ENCODE measurements around the gene NEK11. TPM values are rescaled to one million over a fixed set of nuclear protein-coding genes. Genes with fewer than 3 reads are reported as not detected.
A peak's percentile ranks its signal among the peaks of the same experiment; 100 is the strongest.
"Not testable (repeated sequence)": the region's sequence is repeated elsewhere in the genome, so short reads cannot be mapped to it uniquely, and the experiment has no call there.

The NEK11 gene
- total RNA-seq, 1 donor from 2014 or later: 28.6 TPM

GRCh38 chr3:131042271-131042985 lies 15.8 kb downstream of the NEK11 start:
- not testable (repeated sequence) for DNase-seq (ENCODE audit: low read depth)

DNA sequence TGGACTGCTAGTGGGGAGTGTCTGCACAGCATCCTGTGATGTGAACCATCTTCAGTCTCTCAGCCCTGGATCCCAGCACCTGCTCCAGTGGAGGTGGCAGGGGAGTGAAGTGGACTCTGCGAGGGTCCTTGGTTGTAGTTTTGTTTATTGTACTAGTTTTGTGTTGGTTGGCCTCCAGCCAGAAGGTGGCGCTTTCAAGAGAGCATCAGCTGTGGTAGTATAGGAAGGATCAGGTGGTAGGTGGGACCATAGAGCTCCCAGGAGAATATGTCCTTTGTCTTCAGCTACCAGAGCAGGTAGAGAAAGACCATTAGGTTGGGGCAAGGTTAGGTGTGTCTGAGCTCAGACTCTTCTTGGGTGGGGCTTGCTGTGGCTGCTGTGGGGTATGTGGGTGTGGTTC lies 20.9 kb downstream of the NEK11 start:
- DNase-seq (ENCODE audit: low read depth): no peak

- no peak for DNase-seq (ENCODE audit: low read depth)
Observed at GRCh38 chr3:131048030-131048429, 21.4 kb downstream of the NEK11 start.

- DNase-seq (ENCODE audit: low read depth): no peak
Observed at GRCh38 chr3:131050001-131050400, 23.3 kb downstream of the NEK11 start.

DNA sequence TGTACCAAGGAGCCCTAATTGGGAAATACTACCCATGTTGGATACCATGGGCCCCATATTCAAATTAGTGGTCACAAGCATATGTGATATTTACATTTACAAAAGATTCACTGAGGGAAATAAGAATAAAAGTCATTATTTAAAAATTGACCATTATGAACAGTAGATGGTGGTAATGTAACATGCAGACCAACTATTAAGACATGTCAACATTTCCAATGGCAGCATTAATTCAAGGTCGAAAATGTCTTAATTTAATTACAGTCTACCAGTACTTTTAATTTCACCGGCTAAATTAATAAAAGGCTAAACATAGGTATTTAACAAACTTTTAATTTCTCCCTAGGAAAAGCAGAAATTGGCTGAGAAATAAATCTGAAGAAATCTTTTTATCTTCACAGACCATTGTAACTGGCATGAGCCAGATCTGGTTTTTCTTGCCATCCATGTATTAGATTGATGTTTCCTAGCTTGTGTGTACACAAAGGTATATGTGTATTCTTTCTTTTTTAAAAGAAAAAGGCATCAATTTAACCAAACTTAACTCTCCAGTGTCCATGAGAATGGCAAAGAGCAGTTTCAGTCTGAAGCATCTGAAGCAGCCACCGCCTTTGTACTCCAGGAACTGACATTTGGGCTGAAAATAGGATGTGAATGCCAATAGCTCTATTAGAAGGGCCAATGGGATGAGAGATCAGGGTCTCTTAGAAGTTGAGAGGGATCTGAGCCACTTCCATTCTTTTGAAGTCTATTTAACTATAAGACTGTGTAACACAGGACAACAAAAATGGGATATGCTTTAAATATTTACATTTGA lies 26.6 kb downstream of the NEK11 start:
- DNase-seq (ENCODE audit: low read depth): peak; percentile 22

DNA sequence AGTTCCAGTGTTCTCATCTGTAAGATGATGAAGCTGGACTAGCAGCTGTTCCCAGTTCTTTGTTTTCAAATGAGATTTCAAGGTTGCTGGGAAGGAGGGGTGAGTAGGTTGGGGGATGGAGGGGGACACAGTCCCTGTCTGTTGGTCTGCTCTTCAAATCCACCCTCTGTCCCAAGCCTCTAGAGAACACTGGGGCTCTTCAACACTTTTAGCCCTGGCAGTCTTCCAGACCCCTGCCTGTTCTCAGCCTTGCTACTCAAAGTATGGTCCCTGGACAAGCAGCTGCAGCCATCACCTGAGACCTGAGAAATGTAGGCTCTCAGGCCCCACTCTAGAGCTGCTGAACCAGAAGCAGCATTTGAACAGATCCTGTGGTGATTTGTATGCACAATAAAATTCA lies 41.3 kb downstream of the NEK11 start:
- DNase-seq (ENCODE audit: low read depth): no peak

DNA sequence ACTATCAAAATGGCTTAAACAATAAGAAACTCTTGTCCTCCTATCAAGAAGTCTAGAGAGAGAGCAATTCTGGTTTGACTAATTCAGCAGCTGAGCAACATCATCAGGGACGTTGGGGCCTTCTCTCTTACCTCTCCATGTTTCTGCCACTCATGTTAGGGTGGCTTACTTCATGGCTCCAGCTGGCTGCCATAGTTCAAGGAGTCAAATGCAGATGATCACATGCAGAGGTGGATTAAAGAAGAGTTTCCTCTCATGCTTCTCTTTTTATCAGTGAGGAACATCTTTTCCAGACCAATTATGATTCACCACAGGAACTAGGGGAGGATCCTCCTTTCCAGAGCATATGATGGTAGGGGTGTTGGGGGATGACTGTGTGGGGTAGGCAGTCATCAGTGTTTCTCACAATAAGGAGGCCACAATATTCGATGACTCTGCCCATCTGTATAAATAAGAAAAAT lies 45.5 kb downstream of the NEK11 start:
- peak; percentile 7 for DNase-seq (ENCODE audit: low read depth)

GRCh38 chr3:131072845-131073244 lies 46.2 kb downstream of the NEK11 start:
- no peak for DNase-seq (ENCODE audit: low read depth)

DNA sequence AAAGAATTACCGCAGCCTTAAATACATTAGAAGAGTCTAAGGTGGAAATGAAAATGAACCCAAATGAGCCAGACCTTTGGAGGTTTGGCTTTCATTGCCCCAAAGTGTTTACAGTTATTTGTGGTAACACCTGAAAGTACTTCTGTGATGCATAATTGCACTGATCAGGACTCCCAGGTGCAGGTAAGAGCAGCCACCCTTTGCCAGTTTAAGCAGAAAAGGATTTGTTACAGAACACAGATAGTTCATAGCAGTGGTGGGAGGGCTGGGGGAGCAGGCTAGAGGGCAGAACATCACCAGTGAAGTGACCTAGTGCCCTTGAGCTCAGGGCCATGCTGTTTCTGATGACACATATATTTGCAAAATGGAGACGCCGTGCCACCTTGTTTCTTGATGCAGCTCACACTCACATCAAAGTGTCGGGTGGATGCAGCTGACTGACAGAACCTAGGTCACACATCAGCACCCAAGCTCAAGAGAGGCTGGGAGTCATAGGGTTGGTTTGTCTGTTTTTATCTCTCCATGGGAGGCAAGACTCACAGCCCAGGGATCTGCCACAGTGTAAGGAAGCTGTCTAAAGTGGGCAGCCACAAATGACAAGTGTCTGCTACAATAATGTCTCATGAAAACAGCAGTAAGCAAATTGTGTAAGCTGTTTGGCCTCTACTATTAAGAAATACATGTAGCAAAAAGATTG lies 49.1 kb downstream of the NEK11 start:
- no peak for DNase-seq (ENCODE audit: low read depth)

GRCh38 chr3:131077904-131078303 lies 51.2 kb downstream of the NEK11 start:
- no peak for DNase-seq (ENCODE audit: low read depth)

- DNase-seq (ENCODE audit: low read depth): no peak
Observed at GRCh38 chr3:131079086-131079485, 52.4 kb downstream of the NEK11 start.

DNA sequence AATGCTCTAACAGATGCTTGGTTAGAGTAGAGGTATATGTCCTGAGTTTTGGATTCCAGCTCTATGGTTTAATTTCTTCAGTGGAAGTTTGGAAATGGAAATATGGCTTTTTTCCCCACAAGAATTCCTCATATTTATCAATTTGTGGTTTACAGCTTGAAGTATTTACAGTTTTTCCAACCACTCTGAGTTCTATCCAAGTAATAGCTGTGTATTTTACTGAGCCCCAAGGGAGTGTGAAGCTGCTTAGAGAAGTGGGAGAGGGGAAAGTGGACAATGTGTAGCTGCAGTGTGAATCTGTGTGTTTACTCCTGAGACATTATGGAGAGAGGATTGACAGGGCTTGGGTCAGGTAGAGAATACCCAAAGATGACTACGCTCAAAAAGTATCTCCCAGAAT lies 54.5 kb downstream of the NEK11 start:
- DNase-seq (ENCODE audit: low read depth): no peak

DNA sequence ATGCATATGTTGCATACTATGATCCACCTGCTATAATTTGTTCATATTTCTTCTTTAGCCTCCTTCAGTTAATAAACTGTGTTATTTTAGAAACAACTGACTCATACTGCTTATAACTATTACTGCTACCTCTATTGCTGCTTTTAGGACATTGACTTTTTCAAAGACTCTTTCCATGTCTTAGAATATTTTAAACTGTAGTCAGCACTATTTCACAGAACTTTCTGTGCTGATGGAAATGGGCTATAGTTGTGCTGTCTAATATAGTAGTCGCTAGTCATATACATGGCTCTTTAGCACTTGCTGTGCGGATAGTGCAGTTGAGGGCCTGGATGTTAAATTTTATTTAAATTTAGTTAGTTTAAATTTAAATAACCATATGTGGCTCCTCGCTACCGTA lies 55.6 kb downstream of the NEK11 start:
- DNase-seq (ENCODE audit: low read depth): no peak

DNA sequence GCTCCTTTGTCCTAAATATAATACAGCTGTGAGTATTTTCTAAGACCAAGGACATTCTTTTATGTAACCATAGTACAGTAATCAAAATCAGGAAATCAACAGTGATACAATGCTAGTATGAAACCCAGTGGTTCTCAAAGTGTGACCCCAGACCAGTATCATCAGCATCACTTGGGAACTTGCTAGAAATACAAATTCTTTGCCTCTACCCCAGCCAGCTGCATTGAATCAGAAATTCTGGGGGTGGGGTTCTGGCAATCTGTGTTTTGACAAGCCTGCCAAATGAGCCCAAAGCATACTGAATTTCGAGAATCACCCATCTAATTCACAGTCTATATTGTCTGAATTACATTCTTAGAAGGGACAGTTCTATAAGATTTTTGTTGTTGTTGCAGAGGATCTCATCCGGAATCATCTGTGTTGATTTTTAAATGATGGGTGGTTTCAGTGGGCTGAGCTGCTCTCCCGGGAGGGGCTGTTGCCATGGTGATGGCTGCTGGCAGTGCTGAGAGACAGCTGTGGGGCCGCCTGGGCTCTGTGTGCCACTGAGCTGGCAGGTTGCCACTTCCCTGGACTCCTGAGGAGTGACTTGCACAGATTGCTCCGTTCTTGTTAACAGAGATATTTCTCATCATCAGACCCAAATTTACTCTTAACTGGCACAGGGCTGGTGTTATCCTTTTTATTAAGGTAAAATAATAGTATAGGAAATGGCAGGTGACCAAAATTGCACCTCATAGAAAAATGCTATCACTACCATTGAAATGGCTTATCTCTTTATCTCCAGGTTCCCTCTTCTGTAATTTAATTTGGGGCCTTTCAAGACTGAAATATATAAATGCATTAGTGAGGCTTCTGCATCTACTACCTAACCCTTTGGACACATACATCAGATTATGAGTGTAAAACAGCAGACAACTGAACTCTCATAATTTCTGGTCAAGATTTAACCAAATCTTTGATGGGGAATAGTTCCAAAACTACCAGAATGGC lies 56.5 kb downstream of the NEK11 start:
- DNase-seq (ENCODE audit: low read depth): no peak

GRCh38 chr3:131091768-131092167 lies 65.1 kb downstream of the NEK11 start:
- peak; percentile 10 for DNase-seq (ENCODE audit: low read depth)

DNA sequence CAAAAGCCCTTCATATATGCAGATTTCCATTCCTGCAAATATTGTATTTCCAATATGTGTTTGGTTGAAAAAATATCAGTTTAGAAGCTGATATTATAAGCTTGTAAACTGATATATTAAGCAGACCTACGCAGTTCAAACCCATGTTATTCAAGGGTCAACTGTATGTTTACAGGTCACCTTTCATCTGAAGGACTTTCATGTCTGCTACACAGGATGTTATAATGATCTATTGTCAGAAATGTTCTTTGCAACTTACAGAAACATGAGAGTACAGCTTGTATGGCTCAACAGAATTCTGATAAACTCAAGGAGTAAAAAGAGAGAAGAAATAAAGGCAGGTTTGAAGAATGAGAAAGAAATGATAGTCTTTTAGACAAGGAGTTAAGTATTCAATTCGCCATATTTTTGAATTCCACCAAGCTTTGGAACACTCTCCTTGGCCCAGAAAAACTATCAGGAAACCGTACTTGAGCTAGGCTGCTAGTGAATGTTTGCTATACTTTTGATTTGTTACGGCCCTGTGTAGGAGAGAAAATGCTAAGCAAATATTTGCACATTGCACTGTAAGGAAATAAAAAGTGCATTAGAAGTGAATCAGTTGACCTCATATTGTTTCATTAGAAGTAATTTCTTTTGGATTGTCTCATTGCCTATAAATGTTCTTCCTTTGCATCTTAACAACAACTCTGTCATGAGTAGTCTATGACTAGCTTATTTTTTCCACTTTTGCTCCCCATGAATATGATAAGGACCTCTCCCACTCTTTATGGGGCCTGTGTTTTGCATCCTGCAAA lies 81.2 kb downstream of the NEK11 start:
- DNase-seq (ENCODE audit: low read depth): no peak

DNA sequence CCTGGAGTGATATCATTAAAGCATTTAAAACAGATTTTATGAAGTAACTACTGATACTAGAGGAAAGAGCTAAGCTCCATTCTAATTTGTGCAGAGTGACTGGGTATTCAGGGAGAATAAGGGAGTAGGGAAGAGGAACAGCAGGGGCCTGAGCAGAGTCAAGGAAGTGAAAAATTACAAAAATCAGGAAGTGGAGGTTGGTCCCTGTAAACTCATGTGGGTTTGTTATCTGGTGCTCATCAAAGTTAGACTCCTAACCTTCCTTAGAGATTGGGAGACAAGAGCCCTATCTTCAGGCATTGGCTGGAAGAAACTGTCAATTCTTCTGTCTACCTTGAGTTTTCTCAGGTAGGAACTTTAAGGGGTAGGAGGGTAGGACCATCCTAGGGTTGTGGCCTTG lies 82.5 kb downstream of the NEK11 start:
- DNase-seq (ENCODE audit: low read depth): no peak

DNA sequence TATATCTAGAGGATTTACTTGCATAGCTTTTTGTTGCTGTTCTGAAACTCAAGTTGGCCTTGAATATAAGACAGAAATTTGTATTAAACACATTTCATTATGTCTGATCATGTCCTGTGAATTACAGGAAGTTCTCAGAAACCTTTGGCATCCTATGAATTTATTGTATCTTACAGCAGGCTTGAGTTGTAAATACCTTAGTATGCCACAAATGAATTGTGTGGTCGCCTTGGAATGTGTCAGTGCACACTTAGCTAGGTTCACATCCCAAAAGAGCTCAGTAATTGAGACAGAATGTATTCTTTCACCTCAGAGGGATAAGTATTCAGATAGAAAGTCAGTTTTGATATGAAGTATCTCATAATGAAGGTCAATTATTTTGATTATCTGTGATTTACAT lies 83.4 kb downstream of the NEK11 start:
- peak; percentile 89 for DNase-seq (ENCODE audit: low read depth)

DNA sequence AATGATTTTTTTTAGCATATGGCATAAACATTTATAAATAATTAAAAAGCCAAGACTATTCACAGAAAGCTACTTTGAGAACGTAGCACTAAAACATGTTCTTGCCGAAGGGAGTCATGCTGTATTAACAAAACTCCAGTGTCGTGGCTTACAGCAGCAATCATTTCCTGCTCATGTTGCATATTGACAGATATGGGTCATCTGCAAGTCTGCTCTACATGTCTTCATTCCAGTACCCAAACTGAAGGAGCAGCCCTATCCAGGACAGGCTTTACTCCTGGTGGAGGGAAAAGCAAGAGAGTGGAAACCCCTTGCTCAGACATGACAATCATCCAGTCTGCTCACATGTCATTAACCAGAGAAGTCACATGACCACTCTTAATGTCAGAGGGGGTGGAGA lies 87.6 kb downstream of the NEK11 start:
- no peak for DNase-seq (ENCODE audit: low read depth)

- no peak for DNase-seq (ENCODE audit: low read depth)
Observed at GRCh38 chr3:131125684-131126083, 99.0 kb downstream of the NEK11 start.

GRCh38 chr3:131140891-131141290 lies 114.2 kb downstream of the NEK11 start:
- no peak for DNase-seq (ENCODE audit: low read depth)
